GM19463 (cell line): Measurements from ENCODE around the gene ARHGAP42.

Experiments
- ATAC-seq: cut with Tn5 transposase; IDR thresholded peaks from one replicate; pipeline ENCODE4 v1.9.1; 2021; ENCODE audit warnings: mild to moderate bottlenecking, moderate library complexity; ENCODE audit not compliant: unreplicated experiment

Gene ARHGAP42

GRCh38 chr11:100753571-100753970 lies 66.5 kb downstream of the ARHGAP42 start:
- no peak for ATAC-seq

- no peak for ATAC-seq
These were observed 69.5 kb downstream of the ARHGAP42 start for GRCh38 chr11:100756559-100756958.

GRCh38 chr11:100757646-100758045 lies 70.6 kb downstream of the ARHGAP42 start:
- ATAC-seq, result no peak

- ATAC-seq, result no peak
These were observed 72.0 kb downstream of the ARHGAP42 start for GRCh38 chr11:100759106-100759505.

GRCh38 chr11:100759856-100760255 lies 72.8 kb downstream of the ARHGAP42 start:
- no peak for ATAC-seq

GRCh38 chr11:100760744-100761143 lies 73.7 kb downstream of the ARHGAP42 start:
- no peak for ATAC-seq

- ATAC-seq, result no peak
These were observed 74.8 kb downstream of the ARHGAP42 start for GRCh38 chr11:100761841-100762240.

- no peak for ATAC-seq
These were observed 79.7 kb downstream of the ARHGAP42 start for GRCh38 chr11:100766764-100767163.

GRCh38 chr11:100769165-100769564 lies 82.1 kb downstream of the ARHGAP42 start:
- ATAC-seq, result no peak

- ATAC-seq, result no peak
These were observed 82.5 kb downstream of the ARHGAP42 start for GRCh38 chr11:100769617-100770016.

GRCh38 chr11:100774132-100774531 lies 87.0 kb downstream of the ARHGAP42 start:
- no peak for ATAC-seq

GRCh38 chr11:100774859-100775258 lies 87.8 kb downstream of the ARHGAP42 start:
- ATAC-seq, result no peak

GRCh38 chr11:100776212-100776896 lies 89.3 kb downstream of the ARHGAP42 start:
- ATAC-seq, result no peak

GRCh38 chr11:100777103-100777502 lies 90.0 kb downstream of the ARHGAP42 start:
- ATAC-seq, result no peak

GRCh38 chr11:100777736-100778135 lies 90.6 kb downstream of the ARHGAP42 start:
- no peak for ATAC-seq

- ATAC-seq, result no peak
These were observed 91.2 kb downstream of the ARHGAP42 start for GRCh38 chr11:100778166-100778785.

GRCh38 chr11:100780470-100780869 lies 93.4 kb downstream of the ARHGAP42 start:
- ATAC-seq, result no peak

- no peak for ATAC-seq
These were observed 98.3 kb downstream of the ARHGAP42 start for GRCh38 chr11:100785148-100785983.

GRCh38 chr11:100788561-100789295 lies 101.6 kb downstream of the ARHGAP42 start:
- no peak for ATAC-seq

- ATAC-seq, result no peak
These were observed 102.4 kb downstream of the ARHGAP42 start for GRCh38 chr11:100789500-100789899.

- ATAC-seq, result no peak
These were observed 103.0 kb downstream of the ARHGAP42 start for GRCh38 chr11:100790073-100790472.
